Measurements from ENCODE around the gene CFAP54.
"Not testable (repeated sequence)": the region's sequence is repeated elsewhere in the genome, so short reads cannot be mapped to it uniquely, and the experiment has no call there.

The CFAP54 gene

DNA sequence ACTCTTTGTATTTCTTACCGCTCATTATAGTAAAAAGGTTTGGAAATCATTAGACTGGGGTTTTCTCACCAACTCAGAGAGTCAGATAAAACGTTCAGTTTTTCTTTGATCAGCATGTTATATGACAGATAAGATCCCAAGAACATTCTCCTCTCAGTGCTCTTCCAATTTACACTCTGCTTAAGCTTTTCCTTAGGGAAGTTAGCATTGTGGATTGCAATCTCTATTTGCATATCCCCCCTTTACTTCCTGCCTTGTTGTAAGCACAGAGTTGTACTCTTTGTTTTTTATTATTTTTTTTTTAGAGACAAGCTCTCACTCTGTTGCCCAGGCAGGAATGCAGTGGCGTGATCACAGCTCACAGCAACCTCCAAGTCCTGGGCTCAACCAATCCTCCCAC lies 11.4 kb upstream of the CFAP54 start:
- DNase-seq: no peak

DNA sequence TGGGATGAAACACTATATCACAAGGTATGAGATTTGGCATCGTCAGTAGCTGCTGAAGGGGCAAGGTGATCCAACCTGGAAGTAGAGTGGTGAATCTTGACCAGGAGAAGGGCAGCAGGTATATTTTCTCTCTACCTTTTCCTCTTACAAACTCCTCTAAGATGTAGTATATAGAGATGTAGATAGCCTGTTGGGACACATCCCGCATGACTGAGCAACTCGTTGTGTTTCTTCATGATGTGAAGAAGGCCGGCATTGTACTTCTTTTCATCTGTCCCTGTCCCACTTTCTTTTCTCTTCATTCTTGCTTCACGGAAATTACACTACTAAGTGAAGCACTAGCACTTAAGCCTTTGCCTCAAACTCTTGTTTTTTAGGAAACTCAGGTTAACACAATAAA lies 7.3 kb upstream of the CFAP54 start:
- DNase-seq: no peak

DNA sequence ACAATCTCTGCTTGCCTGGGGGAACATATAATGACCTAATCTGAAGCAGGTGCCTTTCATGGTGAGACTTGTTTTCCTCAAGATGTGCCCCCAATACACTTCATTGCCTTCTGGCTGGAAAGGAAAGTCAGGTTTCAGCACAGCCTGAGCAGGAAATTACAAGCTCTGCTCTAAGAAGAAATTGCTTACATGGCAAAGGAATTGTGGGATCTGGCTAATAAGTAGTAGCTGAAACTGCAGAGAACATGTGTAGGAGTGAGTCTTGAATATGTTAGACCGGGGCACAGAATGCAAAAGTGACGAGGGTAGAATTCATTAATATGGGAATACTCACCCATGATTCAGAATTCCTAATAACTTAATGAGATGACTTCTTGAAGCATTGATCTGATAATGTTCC lies 6.3 kb upstream of the CFAP54 start:
- no peak for DNase-seq

DNA sequence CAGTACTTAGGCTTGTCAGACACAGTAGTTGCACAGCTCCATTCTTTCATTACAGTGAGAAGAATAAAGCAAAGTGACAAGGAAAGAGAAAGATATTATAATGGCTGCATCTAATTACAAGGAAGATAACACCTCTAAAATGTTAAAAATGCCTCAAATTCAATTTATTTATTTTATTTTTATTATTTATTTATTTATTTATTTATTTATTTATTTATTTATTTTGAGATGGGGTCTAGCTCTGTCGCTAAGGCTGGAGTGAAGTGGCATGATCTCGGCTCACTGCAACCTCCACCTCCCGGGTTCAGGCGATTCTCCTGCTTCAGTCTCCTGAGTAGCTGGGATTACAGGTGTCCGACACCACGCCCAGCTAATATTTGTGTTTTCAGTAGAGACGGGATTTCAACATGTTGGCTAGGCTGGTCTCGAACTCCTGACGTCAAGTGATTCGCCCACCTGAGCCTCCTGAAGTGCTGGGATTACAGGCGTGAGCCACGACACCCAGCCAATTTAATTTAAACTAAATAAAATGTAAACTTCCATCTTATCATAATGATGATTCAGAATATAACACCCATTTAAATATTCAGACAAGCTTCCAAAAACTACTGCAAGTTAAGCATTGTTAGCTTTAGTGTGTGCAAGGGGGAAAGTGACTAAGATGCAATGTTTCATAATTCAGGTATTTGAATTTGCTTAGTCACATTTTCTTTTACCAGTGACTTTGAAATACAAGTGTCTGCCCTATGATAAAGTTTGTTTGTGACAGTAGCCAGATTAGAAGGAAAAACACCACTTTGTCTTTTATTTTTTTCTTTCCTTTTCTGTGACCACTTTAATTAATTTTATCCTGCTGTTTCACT lies 2.4 kb upstream of the CFAP54 start:
- no peak for DNase-seq

DNA sequence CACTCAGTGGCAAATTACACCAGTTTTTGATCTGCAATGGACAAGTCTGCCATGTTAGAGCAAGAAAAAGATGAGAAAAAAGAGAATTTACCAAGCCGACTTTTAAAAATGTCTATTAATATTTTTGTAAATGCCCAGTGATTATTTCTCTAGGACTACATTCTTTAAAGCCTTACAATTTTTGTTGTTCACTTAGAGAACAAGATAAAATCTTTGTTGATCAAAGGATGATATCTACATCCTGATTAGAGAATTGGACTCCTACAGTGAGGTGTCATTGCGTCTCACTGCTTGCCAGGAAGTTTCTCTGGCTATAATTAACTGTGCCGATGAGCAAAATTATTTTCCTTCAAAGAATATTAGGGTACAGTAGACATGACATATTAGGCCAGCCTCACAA lies 1.7 kb upstream of the CFAP54 start:
- DNase-seq: no peak

DNA sequence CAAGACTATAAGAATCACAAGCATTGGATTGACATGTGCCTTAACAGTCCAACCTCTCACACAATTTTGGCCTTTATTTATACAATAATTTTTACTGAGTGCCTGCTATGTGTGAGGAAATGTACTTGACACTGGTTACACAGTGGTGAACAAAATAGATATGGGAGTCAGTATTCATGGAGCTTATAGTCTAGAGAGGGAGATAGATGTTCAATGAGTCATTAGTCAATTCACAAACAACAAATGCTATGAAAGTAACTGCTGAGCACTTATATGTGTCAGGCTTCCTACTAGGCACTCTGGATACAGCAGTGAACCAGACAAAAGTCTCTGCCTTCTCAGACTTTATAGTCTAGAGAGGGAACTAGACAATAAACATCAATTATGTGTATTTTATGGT lies 3.7 kb downstream of the CFAP54 start:
- no peak for DNase-seq

DNA sequence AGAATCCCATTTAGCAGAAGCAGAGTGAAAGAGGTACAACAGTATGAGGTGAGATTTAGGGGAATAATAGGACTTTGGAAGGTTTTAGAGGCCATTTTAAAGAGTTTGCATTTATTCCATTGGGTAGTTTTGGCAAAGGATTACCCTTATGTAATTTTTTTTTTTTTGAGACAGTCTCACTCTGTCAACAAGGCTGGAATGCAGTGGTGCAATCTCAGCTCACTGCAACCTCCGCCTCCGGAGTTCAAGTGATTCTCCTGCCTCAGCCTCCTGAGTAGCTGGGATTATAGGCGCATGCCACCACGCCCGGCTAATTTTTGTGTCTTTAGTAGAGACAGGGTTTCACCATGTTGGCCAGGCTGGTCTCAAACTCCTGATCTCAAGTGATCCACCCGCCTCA lies 4.8 kb downstream of the CFAP54 start:
- DNase-seq: not testable (repeated sequence)

DNA sequence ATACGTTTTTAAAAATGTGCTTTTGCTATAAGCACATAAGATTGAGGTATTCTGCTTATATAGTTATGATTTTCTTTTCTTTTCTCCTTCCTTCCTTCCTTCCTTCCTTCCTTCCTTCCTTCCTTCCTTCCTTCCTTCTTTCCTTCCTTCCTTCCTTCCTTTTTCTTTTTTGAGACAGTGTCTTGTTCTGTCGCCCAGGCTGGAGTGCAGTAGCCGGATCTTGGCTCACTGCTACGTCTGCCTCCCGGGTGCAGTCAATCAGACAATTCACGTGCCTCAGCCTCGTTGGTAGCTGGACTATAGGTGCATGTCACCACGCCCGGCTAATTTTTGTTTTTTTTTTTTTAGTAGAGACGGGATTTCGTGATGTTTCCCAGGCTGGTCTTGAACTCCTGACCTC lies 5.8 kb downstream of the CFAP54 start:
- no peak for DNase-seq

DNA sequence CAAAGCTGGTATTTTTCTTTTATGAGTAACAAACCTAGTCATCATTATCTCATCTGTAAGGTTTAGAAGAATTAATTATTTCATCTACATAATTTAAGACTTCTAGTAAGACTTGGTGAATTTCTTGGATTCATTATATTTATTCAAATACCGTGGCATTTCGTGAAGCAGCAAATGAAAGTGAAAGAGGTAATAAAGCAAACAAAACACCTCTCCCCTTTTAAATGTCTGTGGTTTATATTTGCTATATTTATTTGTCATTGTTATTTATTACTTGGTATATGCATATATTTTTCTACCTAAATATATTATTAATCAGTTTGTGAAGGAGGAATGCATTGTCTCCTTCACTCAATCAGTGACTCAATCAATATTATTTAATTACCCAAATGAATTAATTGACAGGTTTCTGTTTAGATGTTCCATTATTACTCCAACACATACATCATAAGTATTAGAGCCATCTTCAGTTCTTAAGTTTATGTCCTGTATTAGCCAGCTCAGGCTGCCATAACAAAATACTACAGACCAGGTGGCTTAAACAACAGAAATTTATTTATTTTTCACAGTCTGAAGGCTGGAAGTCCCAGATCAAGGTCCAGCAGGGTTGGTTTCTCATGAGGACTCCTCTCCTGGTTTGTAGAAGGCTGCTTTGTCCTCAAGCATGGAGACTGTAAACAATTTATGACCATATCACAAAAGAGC lies 6.6 kb downstream of the CFAP54 start:
- no peak for DNase-seq

DNA sequence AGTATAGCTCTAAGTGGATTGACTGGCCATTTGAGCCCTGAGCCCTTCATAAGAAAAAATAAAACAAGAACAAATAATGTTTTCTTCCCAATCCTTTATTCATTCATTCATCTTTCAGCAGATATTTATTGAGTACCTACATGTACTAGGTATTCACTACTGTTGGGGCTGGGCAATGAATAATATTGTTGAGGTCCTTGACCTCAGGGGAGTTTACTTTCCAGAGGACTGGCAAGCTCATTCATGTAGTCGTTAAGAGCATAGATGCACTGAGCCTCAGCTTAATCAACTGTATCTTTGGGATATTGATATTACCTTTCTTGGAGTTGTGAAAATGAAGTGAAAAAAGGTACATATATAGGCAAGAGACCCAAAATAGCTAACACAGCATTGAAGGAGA lies 7.6 kb downstream of the CFAP54 start:
- DNase-seq: no peak

DNA sequence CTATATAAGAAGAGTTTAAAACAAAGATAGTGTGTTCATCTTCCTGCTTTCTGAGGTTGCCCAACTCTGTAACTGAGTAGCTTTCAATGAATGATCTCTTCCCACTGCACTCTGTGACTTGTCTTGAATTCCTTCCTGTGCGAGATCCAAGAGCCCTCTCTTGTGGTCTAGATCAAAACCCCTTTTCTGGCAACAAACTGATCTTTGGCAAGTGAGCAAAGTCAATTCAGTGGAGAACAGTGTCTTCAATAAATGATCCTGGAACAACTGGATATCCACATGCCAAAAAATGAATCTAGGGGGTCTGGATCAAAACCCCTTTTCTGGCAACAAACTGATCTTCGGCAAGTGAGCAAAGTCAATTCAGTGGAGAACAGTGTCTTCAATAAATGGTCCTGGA lies 8.5 kb downstream of the CFAP54 start:
- no peak for DNase-seq

DNA sequence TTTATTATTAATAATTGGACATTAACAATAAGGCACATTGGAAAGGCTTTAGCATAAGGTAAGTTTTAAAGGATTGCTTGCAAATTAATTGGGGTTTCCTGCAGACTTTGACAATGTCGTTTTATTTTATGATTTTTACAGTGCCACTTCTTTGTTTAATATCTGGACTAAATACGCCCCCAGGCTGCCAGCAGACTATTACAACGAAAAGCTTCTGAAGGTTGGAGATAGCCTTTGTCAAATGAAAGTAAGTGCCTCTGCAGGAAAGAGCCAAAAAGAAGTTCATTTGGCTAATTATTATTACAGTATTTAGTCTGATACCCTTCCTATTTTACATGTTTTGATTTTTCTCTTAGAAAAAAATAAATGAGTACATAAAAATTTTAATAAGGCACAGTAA lies 11.3 kb downstream of the CFAP54 start:
- DNase-seq: no peak

DNA sequence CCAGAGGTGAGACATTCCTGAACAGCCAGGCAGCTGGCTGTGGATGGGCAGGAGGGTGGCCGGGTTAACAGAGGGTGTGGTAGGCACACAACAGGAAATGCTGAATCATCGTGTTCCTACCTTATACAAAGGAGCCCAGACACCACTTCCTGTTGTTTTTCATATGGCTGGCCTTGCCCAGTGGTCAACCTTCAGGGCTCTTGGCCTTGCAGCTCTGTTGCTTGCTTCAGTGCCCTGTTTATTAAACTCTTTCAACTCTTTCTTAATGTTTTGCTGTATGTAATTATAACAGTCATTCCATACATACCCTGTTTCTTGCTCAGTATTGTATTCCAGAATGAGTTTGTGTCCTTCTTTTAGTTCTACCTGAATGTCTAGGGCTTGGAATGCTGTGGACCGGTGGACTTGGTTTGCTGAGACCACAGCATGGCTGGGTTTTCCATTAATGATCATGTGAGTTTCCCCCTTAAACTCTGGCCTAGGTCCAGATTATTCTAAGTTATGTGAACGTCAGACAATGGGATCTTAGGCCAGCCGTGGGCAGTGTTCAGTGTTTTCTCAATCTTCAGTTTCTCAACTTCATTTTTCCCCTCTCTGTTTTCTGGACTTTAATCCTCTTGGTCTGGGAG lies 11.9 kb downstream of the CFAP54 start:
- no peak for DNase-seq

DNA sequence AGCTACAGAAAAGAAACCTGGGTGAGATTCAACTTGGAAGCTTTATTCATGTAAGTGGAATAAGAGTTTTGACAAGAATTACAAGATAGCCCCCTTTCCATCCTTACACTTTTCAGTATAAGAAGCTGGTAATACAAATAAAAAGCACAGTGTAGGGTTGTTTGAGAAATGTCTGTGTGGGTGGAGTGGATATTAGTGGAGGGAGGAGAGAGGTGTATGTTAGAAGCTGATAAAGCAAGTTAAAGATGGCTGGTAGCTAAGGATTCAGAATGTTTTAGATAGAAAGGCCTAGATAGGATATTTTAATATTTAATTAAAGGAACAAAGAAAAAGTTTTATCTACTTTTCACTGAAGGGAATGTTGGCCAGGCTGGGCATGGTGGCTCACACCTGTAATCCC lies 12.5 kb downstream of the CFAP54 start:
- DNase-seq: no peak

DNA sequence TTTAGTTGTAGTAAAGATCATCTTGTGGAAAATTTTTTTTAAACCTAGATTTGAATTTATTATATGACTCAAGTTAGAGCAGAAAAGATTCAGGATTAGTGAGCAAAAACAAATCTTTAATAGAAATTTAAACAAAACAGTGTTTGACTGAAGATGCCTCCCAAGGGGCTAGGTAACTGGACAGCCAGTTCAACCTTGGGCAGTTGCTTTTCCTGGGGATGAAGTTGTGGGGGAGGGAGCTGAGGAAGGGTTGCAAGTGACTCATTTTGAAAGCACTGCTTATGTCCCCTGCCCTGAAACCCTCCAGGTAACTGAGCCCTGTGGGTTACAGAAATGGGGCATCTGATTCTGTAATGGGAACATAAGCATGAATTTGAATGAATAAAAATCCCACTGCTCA lies 13.1 kb downstream of the CFAP54 start:
- DNase-seq: no peak

DNA sequence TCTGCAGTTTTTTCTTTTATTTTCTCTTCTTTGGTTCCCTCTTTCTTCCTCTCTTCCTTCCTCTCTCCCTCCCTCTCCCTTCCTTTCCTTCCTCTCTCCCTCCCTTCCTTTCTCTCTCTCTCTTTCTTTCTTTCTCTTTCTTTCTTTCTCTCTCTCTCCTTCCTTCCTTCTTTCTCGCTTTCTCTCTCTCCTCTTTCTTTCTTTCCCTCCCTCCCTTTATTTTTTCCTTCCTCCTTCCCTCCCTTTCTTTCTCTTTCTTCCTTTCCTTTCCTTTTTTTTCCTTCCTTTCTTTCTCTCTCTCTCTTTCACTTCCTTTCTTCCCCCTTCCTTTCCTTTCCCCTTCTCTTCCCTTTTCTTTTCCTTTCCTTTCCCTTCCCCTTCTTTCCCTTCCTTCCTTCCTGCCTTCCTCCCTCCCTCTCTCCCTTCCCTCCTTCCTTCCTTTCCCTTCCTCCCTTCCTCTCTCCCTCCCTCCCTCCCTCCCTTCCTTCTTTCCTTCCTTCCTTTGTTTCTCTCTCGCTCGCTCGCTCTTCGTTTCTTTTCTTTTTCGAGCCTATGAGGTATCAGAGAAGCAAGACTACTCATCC lies 13.7 kb downstream of the CFAP54 start:
- no peak for DNase-seq

DNA sequence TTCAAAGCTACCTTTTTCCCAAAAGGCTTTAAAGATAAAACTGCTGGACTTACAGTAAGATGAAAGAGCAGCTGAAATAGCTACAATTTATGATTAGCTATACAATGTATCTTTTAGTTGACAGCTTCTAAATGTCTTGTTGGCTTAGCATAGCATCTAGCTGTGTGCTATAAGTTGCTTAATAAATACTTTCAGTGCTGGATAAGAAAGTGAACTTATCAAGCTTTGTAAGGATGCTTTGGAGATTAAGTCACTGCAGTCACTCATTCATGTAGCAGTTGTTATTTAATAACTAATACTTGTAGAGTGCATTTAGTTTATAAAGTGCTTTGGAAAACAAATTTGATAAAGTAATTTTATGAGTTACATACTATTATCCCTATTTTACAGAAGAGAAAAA lies 14.6 kb downstream of the CFAP54 start:
- no peak for DNase-seq

DNA sequence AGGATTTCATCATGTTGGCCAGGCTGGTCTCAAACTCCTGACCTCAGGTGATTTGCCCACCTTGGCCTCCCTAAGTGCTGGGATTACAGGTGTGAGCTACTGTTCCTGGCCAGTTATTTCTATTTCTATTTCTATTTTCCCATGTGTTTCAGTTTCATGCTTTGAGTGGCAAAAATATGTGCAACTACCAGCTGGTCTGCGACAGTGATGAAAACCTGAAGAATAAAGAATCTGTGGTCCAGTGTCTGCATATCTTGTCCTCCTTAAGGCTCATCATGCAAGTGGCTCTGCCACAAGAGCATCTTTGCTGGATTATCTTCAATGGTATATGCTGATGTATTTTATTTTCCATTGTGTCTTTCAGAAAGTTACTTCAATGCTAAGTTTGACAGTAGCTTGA lies 17.4 kb downstream of the CFAP54 start:
- no peak for DNase-seq

DNA sequence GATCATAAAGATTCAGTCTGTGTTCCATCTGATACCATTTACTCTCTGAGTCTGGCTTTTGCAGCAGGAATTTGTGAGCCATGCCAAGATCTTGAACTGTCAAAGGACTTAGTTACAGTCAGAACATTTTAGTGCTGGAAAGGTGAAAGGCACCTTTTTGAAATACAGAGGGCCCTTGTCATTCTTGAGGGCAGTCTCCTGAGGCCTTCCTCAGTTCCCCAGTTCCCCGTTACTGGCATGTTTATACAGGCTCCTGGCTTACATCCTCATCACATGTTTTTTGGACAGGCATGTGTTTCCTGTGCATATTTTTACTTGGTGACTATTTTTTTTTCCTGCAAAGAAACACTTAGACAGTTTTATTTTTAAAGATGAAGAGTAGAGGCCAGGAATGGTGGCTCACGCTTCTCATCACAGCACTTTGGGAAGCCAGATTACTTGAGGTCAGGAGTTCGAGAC lies 21.0 kb downstream of the CFAP54 start:
- no peak for DNase-seq

DNA sequence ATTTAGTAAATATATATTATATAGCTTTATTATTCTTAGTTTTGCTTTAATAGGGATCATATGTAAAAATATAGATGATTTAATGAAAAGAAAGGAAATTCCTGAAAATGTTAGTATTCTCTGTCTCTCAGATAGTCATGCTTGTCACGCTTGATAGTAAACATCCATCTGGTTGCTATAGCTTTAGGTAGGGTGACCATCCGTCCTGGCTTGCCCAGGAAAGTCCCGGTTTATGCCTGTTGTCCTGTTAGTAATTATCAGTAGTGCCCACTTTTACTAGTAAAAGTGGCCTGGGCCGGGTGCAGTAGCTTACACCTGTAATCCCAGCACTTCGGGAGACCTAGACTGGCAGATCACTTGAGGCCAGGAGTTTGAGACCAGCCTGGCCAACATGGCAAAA lies 23.8 kb downstream of the CFAP54 start:
- no peak for DNase-seq

DNA sequence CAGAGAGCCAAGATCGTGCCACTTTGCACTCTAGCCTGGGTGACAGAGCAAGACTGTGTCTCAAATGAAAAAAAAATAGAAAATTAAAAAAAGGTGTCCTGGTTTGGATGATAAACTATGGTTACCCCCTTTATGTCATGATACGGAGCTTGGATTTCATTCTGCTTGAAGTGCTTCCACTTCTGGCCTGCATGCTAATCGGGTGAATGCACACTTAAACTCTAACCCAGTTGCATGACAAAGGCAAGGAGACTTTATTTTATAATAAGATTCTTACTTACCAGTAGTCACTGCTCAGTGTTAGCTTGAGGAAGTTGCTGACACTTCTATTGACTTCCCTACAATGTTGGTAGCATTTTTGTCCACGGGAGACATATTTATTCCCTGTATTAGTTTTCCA lies 24.3 kb downstream of the CFAP54 start:
- no peak for DNase-seq

DNA sequence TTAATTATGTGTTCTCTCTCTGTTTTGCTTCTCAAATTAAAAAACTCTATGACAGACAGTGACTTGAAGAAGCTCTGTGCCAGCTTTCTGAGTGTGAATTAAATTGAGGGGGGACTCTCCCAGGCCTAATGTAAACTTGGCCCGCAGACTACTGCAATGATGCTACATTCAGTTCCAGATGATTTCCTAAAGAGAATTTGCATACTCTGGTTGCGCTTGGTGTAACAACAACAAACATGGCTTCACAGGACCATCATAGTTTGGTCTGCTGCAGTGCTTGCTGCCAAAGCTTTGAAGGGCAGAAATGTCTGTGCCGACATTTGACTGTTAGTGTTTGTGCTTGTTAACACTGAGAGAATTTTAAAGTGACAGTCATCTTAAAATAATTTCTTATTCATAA lies 25.0 kb downstream of the CFAP54 start:
- no peak for DNase-seq
